KG1 (cell line): Measurements from ENCODE around the gene SLC25A46.
"Not testable (repeated sequence)": the region's sequence is repeated elsewhere in the genome, so short reads cannot be mapped to it uniquely, and the experiment has no call there.

Experiments
- DNase-seq: peaks from one replicate; lab custom pipeline; 2025; lab: John Stamatoyannopoulos, UW

SLC25A46 gene

DNA sequence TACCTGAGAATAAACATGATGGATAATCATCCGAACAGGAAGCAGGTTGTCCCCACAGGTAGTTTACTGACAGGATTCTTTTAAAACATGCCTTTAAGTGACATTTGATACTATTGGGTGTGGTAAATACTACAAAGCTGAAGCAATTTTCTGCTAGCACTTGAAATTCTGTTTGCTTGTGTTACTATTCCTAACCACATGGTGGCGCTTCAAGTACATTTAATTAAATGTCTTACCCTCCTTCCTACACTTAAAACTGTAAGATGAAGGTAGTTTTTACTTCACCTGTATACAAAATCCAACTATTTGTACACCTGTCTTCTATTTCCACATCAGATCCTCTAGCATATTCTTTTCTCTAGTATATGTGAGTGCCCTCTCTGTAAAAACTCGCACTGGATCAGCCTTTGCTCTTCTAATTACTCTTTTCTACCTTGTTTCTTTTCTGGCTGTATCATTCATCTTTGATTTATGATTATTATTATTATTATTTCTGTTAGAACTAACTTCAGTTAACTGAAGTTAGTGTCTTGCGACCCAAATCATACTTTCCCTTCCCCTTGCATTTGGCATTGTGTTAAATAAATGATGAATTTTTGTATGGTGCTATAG, 18.4 kb downstream of the SLC25A46 start:
- DNase-seq = no peak

DNA sequence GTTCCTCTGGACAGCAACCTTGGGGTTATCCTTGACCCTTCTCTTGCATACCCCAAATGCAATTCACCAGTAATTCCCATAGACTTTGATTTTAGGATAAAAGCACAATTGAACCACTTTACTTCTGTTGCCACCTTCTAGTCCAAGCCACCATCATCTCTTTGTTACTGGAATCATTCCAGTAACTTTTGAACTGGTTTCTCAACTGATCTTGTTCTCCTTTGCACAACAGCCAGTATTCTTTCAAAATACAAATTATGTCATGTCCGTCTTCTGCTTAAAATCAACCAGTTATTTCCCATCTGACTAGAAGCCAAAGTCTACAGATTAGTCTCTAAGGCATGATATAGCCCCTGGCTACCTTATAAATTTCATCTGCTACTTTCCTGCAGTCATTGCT, 21.4 kb downstream of the SLC25A46 start:
- DNase-seq = no peak

DNA sequence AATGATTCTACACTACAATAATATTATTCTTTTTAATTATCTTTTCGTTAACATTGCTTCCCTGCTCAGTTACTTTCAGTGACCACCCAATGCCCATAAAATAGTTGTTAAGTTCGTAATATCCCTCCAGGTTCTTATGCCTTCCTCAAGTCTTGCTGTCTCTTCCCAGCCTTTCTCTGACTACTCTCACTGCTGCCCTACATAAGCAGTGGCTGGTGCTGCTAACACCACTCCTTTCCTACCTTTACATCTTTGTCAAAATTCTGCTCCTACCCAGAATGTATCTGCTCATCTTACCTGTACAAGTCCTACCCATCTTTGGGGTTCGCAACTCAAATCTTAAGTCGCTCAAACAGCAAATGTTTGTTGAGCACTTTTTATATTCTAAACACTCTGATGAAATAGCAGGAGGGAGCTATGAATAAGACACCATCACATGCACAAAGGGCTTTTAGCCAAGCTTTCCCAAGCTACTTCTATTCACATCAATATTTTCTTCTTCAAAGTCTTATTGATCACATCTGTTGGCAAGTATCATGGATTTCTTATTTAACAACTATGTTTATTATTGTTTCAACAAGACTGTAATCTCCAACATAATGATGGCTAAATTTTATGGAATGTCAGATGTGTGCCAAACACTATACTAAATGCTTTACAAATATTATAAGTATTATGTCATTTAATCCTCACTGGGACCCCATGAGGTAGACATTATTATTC, 29.5 kb downstream of the SLC25A46 start:
- DNase-seq = no peak

DNA sequence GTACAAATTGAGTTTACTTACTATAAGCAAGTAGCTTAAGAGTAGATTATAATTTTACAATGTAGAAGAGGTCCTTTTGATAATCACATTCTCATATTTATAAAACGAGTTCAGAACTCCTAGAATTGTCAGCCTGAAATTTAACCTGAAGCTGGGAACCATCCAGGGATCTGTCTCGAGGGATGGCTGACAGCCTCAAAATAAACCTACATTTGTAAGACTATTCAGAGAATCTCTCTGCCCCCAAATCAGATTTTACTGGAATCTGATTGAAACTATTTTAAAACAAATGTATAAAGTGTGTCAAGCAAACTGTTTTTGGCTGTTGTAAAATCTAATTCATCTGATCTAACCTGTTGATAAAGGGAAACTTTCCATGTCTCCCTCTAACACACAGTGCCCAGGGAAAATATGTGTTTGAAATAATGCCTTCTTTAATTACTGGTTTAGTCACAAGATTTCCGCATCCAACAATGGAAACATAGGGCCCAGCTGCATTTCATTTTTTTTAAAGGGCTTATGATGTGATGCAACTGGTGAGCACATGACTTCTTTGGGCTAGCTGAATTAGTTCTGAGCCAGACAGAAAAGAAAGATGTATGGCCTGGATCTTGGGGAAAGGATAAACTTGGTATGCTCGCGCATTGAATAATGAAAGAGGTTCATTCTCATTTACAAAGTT, 30.3 kb downstream of the SLC25A46 start:
- DNase-seq = no peak

DNA sequence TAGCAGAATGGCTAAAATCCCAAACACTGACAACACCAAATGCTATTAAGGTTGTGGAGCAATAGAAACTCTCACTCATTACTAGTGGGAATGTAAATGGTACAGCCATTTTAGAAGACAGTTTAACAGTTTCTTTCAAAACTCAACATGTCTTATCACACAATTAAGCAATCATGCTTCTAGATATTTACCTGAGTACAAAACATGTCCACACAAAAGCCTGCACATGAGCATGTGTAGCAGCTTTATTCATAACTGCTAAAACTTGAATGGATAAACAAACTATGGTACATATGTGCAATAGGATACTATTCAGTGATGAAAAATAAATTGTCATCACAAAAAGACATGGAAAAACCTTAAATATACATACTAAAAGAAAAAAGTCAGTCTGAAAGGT, 31.5 kb downstream of the SLC25A46 start:
- DNase-seq = no peak

DNA sequence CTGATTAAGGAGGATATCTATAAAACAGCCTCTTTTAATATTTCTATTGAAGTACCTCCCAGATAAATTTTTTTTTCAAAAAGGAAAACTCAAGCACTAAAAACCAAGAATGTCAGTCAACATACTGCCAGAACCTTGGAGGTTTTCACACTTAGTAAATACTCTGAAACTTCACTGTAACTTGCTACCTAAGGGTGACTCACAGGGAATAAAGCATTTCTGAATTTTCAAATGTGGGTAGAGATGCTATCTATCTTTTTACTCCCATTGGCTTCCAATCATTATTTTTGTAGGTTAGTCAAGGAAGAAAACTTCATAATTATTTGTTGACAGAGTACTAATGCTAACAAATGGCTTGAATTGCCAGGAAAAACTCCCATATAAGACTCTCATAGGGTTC, 46.1 kb downstream of the SLC25A46 start:
- no peak for DNase-seq

DNA sequence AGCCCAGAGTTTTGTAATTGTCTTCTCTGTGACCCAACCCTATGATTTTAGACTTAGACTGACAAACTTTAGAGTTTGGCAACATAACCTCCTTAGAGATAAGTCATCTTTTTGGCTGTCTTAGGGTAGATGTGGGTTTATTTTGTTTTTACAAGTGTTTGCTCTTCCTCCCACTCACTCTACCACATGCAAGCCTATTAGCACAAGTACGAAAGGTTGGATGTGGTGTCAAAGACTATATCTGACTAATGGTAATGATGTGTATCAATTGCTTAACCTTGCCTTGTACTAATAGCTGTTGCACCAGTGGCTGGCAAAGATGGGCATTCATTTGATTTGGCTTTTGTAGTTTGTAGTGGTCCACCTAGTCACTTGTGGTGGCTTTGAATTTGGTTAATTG, 46.5 kb downstream of the SLC25A46 start:
- DNase-seq = no peak

DNA sequence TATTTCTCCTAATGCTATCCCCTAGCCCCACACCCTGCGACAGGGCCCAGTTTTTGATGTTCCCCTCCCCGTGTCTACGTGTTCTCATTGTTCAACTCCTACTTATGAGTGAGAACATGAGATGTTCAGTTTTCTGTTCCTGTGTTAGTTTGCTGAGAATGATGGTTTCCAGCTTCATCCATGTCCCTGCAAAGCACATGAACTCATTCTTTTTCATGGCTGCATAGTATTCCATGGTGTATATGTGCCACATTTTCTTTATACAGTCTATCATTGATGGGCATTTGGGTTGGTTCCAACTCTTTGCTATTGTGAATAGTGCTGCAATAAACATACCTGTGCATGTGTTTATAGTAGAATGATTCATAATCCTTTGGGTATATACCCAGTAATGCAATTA, 49.2 kb downstream of the SLC25A46 start:
- DNase-seq = not testable (repeated sequence)

DNA sequence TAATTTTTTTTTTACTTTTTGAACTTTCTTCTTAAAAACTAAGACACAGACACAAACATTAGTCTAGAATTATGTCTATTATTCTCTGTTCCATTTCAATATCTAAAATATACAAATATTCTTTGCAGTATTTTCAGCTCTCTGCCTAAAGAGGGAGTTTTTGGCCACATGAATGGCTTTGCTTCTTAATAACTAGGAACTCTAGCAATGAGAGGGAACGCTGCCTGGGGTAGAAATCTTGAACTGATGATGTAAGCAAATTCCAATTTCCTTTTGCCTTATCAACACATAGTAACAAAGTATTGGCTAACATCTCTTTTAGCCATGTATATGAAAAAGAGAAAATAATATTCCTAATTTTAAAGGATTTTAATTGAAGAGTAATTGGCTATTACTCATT, 51.9 kb downstream of the SLC25A46 start:
- DNase-seq = no peak

DNA sequence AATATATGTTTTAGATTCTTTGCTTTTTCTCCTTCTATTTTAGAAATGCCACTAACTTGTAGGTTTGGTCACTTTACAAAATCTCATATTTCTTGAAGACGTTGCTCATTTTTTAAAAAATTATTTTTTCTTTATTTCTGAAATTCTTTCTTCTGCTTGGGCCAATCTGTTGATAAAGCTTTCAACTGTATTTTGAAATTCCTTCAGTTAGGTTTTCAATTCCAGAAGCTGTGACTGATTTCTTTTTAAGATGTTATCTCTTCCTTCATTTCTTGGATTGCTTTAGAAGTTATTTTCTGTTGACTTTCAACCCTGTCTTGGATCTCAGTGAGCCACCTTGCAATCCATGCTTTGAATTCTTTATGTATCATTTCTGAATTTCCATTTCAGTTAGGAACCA, 64.2 kb downstream of the SLC25A46 start:
- DNase-seq = no peak

DNA sequence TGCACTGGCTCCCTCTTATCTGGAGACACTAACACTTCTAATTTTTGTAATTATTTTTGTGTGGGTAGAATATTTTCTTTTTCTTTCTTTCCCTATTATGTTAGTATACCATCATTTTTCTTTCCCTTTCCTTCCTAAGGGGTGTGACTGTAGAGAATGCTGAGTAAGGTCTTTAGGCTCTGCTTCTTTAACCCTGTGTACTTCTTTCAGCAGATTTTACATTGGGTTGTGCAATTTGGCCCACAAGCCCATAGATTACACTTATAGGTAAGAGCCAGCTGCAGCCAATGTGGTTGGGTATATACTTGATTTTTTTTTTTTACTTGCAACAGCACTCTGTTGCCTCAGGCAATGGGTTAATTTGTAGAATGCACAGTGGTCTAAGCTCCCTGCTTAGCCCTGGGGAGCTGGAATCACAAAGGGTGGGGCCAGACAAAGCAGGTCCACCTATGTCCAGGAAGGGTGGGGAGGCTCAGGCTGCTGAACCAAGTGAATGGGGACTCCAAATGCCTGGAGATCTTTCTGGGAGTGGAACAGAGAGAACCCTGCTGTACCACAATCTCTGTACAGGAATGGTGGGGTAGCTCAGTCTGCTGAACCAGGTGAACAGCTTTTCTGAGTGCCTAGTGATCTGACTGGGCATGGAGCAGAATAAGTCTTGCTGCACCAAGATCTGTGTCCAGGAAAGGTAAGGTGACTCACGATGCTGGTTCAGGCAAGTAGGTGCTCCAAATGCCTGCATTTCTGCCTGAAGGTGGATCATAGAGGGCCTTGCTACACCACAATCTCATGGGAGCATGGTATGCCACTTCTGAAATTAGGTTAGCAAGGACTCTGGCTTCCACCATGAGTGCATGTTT, 64.9 kb downstream of the SLC25A46 start:
- no peak for DNase-seq

DNA sequence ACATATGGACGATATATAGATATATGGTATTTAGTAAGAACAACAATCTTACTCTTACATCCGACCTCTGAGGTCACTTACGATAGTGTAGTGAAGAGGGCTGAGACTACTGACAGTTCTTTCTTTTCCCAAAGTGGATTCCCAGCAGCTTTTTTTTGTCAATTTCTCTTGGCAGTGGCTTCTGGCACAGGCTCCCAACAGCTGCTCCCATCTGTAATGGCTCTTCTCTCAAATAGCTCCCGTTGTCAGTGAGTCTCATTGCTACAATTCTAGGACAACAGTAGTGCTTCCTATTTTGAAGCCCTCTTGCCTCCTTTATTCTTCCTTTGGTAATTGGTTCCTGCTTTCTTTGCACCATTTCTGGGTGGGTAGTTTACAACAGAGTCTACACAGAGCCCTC, 68.4 kb downstream of the SLC25A46 start:
- DNase-seq = no peak

DNA sequence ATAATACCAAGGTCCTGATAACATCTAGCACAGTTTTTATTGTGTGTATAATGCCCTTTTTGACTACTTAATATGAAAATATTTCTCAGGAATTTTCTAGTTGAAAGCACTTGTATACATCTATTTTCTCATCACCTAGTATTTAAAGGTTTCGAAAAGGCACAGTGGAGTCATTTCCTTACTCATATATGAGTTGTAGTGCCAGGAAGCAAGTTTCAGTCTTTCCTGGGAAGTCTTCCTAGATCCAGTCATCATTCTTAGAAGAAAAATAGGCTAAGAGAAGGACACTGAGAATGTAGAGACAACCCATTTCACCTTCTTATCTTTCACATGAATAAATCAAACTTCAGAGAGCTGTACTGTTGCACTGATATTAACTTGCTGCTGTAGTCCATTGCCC, 70.2 kb downstream of the SLC25A46 start:
- no peak for DNase-seq
